ENCODE results near the gene NDE1. TPM values are rescaled to one million over a fixed set of nuclear protein-coding genes. Genes with fewer than 3 reads are reported as not detected.

NDE1 gene
- total and polyA plus RNA-seq, 8 donors: 3.3 to 13.2 (median 5.9) TPM

- Histone ChIP-seq H3K4me1 (no peaks in the 10 kb centered on the region), H3K9me3 (no peaks in the 10 kb centered on the region), H3K4me3 (no peak overlapping the region), H3K36me3 (no peaks in the 10 kb centered on the region), H3K27me3 (no peaks in the 10 kb centered on the region), H3K27ac (no peak overlapping the region)
- intact Hi-C loops (cut with DNase I): no loop called here
- DNase-seq: no peak
- 84 to 89% methylated on average over 7 of the region's 7 CpGs for WGBS, 2 donors
- no peak for TF ChIP-seq CTCF (IDR thresholded peaks at IDR 0.05)
- ATAC-seq: no peak
- FAIRE-seq: no peak
Measured at GRCh38 chr16:15751940-15752339, 101.9 kb downstream of the NDE1 start.

- ATAC-seq (no peak), FAIRE-seq (no peak), DNase-seq (no peak)
- H3K4me3 ChIP-seq: no peak overlapping the region
- no peaks in the 10 kb centered on the region for H3K36me3 ChIP-seq
- no peaks in the 10 kb centered on the region for H3K4me1 ChIP-seq
- WGBS, 2 donors: 78 to 79% methylated on average over 12 of the region's 12 CpGs
- no peaks in the 10 kb centered on the region for H3K27me3 ChIP-seq
- intact Hi-C loops (cut with DNase I): no loop called here
- no peaks in the 10 kb centered on the region for H3K9me3 ChIP-seq
- TF ChIP-seq CTCF (IDR thresholded peaks at IDR 0.05): no peak
- H3K27ac ChIP-seq: no peak overlapping the region
Measured at GRCh38 chr16:15752717-15753488, 102.9 kb downstream of the NDE1 start.

- H3K9me3 ChIP-seq: no peaks in the 10 kb centered on the region
- H3K4me1 ChIP-seq: no peaks in the 10 kb centered on the region
- H3K4me3 ChIP-seq: no peak overlapping the region
- no peaks in the 10 kb centered on the region for H3K27me3 ChIP-seq
- no peak for DNase-seq
- no peaks in the 10 kb centered on the region for H3K36me3 ChIP-seq
- no peak for ATAC-seq
- no peak for TF ChIP-seq CTCF (IDR thresholded peaks at IDR 0.05)
- WGBS, 2 donors: 87 to 92% methylated on average over 8 of the region's 8 CpGs
- FAIRE-seq: no peak
- intact Hi-C loops (cut with DNase I): no loop called here
- no peak overlapping the region for H3K27ac ChIP-seq
Measured at GRCh38 chr16:15754821-15755534, 104.9 kb downstream of the NDE1 start.

- Histone ChIP-seq H3K36me3 (no peaks in the 10 kb centered on the region), H3K27ac (no peak overlapping the region), H3K4me1 (no peaks in the 10 kb centered on the region), H3K9me3 (no peaks in the 10 kb centered on the region), H3K27me3 (no peaks in the 10 kb centered on the region), H3K4me3 (no peak overlapping the region)
- DNase-seq (no peak), ATAC-seq (no peak), FAIRE-seq (no peak)
- TF ChIP-seq CTCF (IDR thresholded peaks at IDR 0.05): no peak
- intact Hi-C loops (cut with DNase I): no loop called here
- WGBS, 2 donors: 65 to 72% methylated on average over 10 of the region's 10 CpGs
Measured at GRCh38 chr16:15757077-15757386, 107.0 kb downstream of the NDE1 start.
